Tibial artery (tissue), 4 donors: ENCODE data around the gene MAP2K6.

Experiments
- DNase-seq, 2 donors: peaks; one replicate each; pipeline ENCODE4 v3.0.0-alpha.2; 2019
- H3K27ac ChIP-seq, 2 donors: fragments of 200-600 bp; sonication (generic) in 1 of 2; 1 replicate in 1 of 2; 2 replicates in 1 of 2; pipeline ENCODE4 v1.5.1; 2018 to 2019; ENCODE audit warnings: mild to moderate bottlenecking in 1 of 2
- H3K27me3 ChIP-seq, 2 donors: fragments of 200-600 bp; sonication (generic) in 1 of 2; one replicate each; pipeline versions ENCODE4 v1.5.1 to v1.6.0; 2016 to 2019
- H3K36me3 ChIP-seq, 3 donors: fragments of 200-600 bp; sonication (generic) in 2 of 3; one replicate each; pipeline ENCODE4 v1.5.1; 2016 to 2019; ENCODE audit warnings: mild to moderate bottlenecking in 2 of 3
- H3K4me1 ChIP-seq, 4 donors: fragments of 200-600 bp; sonication (generic) in 2 of 4; 1 replicate in 3 of 4; 2 replicates in 1 of 4; pipeline ENCODE4 v1.5.1; 2016 to 2019
- H3K4me3 ChIP-seq, 2 donors: fragments of 200-600 bp; sonication (generic) in 1 of 2; 1 replicate in 1 of 2; 2 replicates in 1 of 2; pipeline ENCODE4 v1.5.1; 2018 to 2019; ENCODE audit warnings: mild to moderate bottlenecking in 2 of 2
- H3K9me3 ChIP-seq, 3 donors: fragments of 200-600 bp; sonication (generic) in 1 of 3; one replicate each; pipeline ENCODE4 v1.5.1; 2016 to 2019
- CTCF ChIP-seq, 2 experiments: fragments of 200-600 bp in 1 of 2; fragments of 450-650 bp in 1 of 2; IDR thresholded peaks; one replicate each; pipeline ENCODE4 v1.5.1; 2017 to 2019; ENCODE audit warnings: antibody characterized with exemption in 2 of 2, mild to moderate bottlenecking in 1 of 2, moderate library complexity in 1 of 2
- intact Hi-C: fragments of 100-400 bp; cut with DNase I; formaldehyde crosslinking; loops from one replicate; pipeline ENCODE4 v1.15.0; 2023; ENCODE audit warnings: low total_unique reads

The MAP2K6 gene

DNA sequence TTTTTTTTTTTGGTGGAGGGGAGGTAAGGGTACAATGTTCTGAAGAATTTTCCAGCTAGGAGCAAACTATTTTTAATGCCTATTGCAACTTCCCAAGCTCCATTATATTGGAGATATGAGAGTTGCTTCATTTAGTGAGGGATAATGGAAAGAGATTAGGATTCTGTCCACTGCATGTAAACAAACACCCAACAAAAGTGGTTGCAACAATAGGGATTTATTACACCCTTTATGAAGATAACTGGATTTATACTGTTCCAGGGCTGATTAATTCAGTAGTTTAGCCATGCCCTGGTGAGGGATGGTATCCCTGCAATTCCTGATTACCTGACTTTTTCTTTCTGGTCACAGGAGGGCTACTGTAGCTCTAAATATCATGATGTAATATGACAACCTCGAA, 40.5 kb downstream of the MAP2K6 start:
- H3K27me3 ChIP-seq, result no peaks in the 10 kb centered on the region
- no peak overlapping the region for H3K27ac ChIP-seq
- TF ChIP-seq CTCF (IDR thresholded peaks at IDR 0.05), result no peak
- no peak overlapping the region for H3K4me3 ChIP-seq
- H3K9me3 ChIP-seq, result no peaks in the 10 kb centered on the region
- DNase-seq, result no peak
- H3K36me3 ChIP-seq, result no peaks in the 10 kb centered on the region
- H3K4me1 ChIP-seq, result no peaks in the 10 kb centered on the region
- intact Hi-C loops, result no loop called here

DNA sequence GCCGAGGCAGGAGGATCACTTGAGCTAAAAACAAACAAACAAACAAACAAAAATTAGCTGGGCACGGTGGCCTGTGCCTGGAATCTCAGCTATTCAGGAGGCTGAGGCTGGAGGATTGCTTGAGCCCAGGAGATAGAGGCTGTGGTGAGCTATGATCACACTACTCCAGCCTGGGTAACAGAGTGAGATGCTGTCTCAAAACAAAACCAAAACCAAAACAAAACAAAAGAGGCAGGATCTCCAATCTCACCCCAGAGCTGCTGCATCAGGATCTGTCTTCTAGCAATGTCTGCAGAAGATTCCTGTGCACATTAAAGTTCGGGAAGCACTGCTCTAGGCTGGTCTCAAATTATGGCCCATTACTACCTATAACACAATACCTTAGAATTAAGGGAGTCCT, 43.1 kb downstream of the MAP2K6 start:
- TF ChIP-seq CTCF (IDR thresholded peaks at IDR 0.05), result no peak

GRCh38 chr17:69460963-69461922, 46.7 kb downstream of the MAP2K6 start:
- H3K27me3 ChIP-seq, result no peaks in the 10 kb centered on the region
- no peaks in the 10 kb centered on the region for H3K4me1 ChIP-seq
- H3K9me3 ChIP-seq, result no peaks in the 10 kb centered on the region
- H3K27ac ChIP-seq, result no peak overlapping the region
- DNase-seq, result no peak
- H3K36me3 ChIP-seq, result no peaks in the 10 kb centered on the region
- no peak overlapping the region for H3K4me3 ChIP-seq
- intact Hi-C loops, result no loop called here
- no peak for TF ChIP-seq CTCF (IDR thresholded peaks at IDR 0.05)

More for the DNA sequence above, 43.1 kb downstream of the MAP2K6 start:
- Histone ChIP-seq H3K36me3 (no peaks in the 10 kb centered on the region), H3K27me3 (no peaks in the 10 kb centered on the region), H3K4me1 (no peaks in the 10 kb centered on the region), H3K27ac (no peak overlapping the region), H3K4me3 (no peak overlapping the region), H3K9me3 (no peaks in the 10 kb centered on the region)
- intact Hi-C loops, result no loop called here
- no peak for DNase-seq

DNA sequence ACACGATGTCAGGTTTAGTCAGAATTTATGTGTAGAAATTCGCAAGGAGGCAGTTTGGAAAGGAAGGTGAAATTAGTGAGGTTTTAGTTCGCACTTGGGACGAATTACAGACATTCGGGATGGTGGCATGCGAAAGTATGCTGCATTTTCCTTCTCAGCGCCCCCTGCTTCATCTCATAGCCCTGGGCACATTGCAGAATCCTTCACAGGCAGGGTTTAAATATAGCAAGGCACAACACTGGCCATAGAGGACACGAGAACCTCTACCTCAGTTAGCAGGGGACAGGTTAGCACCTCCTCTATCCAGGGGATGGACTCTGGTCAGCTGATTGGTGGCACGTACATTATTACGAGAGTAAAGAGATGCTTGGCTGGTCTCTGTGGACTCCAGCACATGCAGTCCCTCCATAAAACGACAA, 47.5 kb downstream of the MAP2K6 start:
- intact Hi-C loops, result no loop called here
- H3K27ac ChIP-seq, result no peak overlapping the region
- DNase-seq, result no peak
- H3K4me3 ChIP-seq, result no peak overlapping the region
- H3K36me3 ChIP-seq, result no peaks in the 10 kb centered on the region
- H3K4me1 ChIP-seq, result no peaks in the 10 kb centered on the region
- no peaks in the 10 kb centered on the region for H3K9me3 ChIP-seq
- TF ChIP-seq CTCF (IDR thresholded peaks at IDR 0.05), result no peak
- no peaks in the 10 kb centered on the region for H3K27me3 ChIP-seq

- Histone ChIP-seq H3K9me3 (no peaks in the 10 kb centered on the region), H3K36me3 (no peaks in the 10 kb centered on the region), H3K4me1 (no peaks in the 10 kb centered on the region), H3K4me3 (no peak overlapping the region), H3K27ac (no peak overlapping the region), H3K27me3 (no peaks in the 10 kb centered on the region)
- DNase-seq, result no peak
- TF ChIP-seq CTCF (IDR thresholded peaks at IDR 0.05), result no peak
- intact Hi-C loops, result no loop called here
Observed at GRCh38 chr17:69462882-69463281, 48.4 kb downstream of the MAP2K6 start.
